Suppressor macrophage (primary cell): ENCODE measurements around the gene MSH5.
"Not testable (repeated sequence)": the region's sequence is repeated elsewhere in the genome, so short reads cannot be mapped to it uniquely, and the experiment has no call there.

ENCODE experiments used
- DNase-seq, 4 experiments: peaks; one replicate each; pipeline ENCODE4 v3.0.0-alpha.2; 2020 to 2022

MSH5 gene

DNA sequence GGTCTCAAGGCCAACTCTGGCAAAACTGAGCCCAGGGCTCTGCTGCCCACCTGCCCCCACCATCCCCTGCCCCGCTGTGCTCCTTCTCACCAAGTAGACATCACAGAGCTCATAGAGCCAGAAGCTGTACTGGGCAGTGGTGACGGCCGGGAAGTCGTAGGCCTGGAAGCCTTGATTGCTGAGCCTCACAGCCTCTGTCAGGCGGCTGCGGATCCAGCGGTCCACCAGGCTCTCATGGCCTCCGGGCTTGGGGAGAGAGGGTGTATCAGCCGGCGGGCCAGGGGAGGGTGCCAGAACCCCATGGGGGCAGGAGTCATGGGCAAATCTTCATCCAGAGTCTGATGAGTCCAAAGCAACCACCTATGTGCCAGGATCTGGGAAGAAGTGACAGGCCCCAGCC is 40.1 kb downstream of the MSH5 start:
- DNase-seq = no peak

GRCh38 chr6:31780507-31781243 is 40.9 kb downstream of the MSH5 start:
- no peak for DNase-seq

GRCh38 chr6:31781244-31782125 is 41.7 kb downstream of the MSH5 start:
- DNase-seq = no peak

- no peak for DNase-seq
Measured at GRCh38 chr6:31782126-31782855, 42.5 kb downstream of the MSH5 start.

GRCh38 chr6:31784098-31784925 is 44.5 kb downstream of the MSH5 start:
- DNase-seq = no peak

GRCh38 chr6:31785475-31785874 is 45.7 kb downstream of the MSH5 start:
- DNase-seq = no peak

DNA sequence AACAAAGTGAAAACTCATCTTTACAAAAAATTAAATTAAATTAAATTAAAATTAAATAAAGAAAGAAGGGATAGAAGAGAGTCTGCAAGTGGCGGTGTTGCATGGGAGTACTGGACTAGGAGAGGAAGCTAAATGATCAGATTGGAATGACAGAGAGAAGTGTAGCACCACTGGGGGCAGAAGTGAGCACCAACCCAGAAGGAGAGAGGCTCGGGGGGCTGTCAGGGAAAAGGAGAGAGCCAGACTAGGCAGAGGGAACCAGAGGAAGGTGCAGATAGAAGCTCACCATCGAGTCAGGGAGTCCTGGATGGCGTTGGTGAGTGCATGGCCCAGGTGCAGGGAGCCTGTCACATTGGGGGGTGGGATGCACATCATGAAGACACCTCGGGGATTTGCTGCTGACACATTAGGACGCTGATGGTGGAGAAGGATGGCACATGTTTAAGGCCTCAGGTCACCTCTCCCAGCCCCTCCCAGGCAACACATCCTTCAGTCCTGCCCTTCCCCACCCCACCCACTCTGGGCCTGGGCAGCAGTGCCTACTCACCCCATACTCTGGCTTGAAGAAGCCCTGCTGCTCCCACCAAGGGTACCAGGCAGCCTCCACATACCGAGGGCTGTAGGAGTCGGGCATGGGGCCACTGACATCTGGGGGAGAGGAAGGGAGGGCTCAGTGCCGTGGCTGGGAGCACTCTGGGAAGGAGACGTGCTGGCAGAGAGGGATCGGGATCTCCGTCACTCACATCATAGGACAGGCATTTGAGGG is 51.7 kb downstream of the MSH5 start:
- DNase-seq = peak; percentile 21 to 56 (median 46)

DNA sequence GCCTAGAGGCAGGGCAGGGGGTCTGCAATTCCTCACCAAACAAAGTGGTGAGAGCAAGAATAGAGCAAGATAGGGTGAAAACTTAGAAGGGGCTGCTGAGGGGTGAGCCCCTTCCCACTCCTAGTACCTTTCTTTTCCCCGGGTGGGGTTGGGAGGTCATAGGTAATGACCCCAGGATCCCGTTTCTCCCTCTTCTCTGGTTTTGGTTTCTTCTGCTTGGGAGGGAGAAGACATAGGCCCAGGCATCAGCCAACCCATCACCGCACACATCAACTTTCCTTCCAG is 52.2 kb downstream of the MSH5 start:
- no peak for DNase-seq

- DNase-seq = no peak
Measured at GRCh38 chr6:31792761-31793171, 53.0 kb downstream of the MSH5 start.

DNA sequence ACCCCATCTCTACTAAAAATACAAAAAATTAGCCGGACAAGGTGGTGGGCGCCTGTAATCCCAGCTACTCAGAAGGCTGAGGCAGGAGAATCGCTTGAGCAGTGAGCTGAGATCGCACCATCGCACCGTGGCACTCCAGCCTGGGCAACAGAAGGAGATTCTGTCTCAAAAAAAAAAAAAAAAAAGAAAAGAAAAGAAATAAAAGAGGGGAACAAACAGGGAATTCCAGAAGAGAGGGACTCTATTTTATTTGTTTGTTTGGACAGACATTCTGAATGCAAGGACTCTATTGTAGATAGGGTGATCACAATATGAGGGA is 54.1 kb downstream of the MSH5 start:
- not testable (repeated sequence) for DNase-seq

- DNase-seq = peak in 1 of 4 experiments; percentile 20
Measured at GRCh38 chr6:31794294-31794865, 54.6 kb downstream of the MSH5 start.

GRCh38 chr6:31794866-31795615 is 55.2 kb downstream of the MSH5 start:
- DNase-seq = peak in 1 of 4 experiments; percentile 72

DNA sequence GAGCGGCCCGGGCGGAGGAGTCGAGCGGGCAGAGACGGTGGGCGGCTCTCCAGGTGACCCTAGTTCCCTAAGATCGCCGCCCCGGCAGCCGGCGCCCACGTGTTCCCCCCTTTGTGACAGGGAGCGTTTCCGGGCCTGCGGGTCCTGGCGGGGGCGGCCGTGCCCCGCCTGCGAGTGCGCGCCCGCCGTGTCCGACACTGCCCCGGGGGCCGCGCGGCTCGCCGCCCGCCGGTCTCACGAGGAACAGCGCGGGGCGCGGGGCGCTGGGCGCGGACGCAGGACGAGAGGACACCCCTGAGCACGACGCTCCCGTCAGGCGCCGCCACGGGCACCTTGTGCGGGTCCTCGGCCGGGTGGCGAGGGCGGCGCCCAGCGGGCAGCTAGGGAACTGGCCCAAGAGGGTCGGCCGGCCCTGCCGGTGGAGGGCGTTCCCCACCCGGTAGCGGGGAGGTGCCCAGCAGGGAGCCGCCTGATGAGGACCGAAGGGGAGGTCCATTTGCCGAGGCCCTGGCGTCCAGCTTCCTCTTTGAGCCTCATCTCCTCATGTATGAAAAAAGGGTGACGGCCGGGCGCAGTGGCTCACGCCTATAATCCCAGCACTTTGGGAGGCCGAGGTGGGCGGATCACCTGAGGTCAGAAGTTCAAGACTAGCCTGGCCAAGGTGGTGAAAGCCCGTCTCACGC is 56.0 kb downstream of the MSH5 start, which contains the start of gene VARS1:
Gene VARS1 (minus strand): TSS at position 137 of the 683 bp plus-strand sequence. CDS start 535 bp downstream, outside the sequence.
- DNase-seq = peak; percentile 96 to 99 (median 98)

- DNase-seq = no peak
Measured at GRCh38 chr6:31796993-31797385, 57.2 kb downstream of the MSH5 start.

DNA sequence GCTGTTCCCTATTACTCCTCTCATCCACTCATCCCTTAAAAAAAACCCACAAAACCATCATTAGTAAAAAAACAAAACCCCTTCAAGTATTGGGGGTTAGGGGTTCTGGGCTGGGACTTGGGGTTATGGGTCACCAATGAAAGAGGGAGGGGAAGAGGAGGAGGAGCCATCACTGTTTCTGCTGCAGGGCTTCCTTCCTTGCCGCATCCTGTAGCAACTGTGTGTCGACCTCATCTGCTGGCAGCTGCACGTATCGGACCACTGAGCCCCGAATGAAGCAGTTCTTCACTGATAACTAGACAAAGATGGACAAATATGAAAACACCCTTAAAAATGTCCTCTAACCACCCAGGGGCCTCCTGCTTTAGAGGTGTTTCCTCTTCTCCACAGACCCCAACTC is 57.8 kb downstream of the MSH5 start:
- no peak for DNase-seq

- DNase-seq = no peak
Measured at GRCh38 chr6:31799781-31800180, 60.0 kb downstream of the MSH5 start.

DNA sequence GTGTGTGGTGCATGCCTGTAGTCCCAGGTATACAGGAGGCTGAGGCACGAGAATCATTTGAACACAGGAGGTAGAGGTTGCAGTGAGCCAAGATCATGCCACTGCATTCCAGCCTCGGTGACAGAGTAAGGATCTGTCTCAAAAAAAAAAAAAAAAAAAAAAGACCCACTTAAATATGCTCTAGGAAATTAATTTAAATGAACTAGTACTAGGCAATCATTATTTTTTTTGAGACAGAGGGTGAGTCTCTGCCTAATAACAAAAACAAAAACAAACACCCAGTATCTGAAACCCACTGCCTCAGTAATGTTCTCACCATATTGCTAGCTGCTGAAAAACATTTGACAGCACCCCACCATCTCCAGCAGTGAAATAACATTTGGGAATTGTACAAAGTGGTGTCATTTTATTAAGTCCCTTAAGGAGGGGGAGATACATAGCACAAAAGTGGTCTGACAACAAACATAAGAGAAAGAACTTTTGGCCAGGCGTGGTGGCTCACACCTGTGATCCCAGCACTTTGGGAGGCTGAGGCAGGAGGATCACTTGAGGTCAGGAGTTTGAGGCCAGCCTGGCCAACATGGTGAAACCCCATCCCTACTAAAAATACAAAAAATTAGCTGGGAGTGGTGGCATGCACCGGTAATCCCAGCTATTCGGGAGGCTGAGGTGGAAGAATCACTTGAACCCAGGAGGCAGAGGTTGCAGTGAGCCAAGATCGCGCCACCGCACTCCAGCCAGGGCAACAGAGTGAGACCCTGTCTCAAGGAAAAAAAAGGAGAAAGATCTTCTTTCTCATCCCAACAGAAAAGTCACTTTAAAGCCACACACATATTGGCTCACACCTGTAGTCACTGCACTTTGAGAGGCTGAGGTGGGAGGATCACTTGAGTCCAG is 61.5 kb downstream of the MSH5 start:
- DNase-seq = not testable (repeated sequence)

DNA sequence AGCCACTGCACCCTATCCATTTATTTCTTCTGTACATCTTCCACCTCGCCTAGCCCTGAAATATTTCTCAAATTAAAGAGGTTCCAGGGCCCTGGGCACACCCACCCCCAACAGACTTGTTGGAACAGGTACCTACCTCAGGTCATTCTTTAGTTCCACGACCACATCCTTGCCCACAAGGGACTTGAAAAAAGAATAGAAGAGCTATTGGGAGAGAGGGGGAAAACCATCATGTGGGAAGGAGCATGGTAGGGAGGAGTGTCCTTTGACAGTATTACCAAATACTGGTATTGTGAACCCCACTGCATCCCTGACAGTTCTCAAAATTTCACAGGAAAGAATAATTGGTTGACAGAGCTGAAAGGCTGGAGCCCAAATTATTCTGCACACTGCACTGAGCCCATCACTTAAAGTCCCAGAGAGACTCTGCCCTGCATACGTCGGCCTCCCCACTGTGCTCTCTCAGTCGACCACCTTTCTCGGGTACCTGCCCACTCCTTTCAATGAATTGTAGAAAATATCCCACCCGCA is 66.2 kb downstream of the MSH5 start:
- no peak for DNase-seq
